Tongue (tissue), 2 donors: ENCODE results near the gene UMOD. TPM values are rescaled to one million over a fixed set of nuclear protein-coding genes. Genes with fewer than 3 reads are reported as not detected.
"Not testable (repeated sequence)": the region's sequence is repeated elsewhere in the genome, so short reads cannot be mapped to it uniquely, and the experiment has no call there.

Experiments used
- DNase-seq: peaks from one replicate; pipeline ENCODE4 v3.0.0-alpha.2; 2015
- total RNA-seq: library from RNA; depleted of rRNA; stranded (reverse); fragments of >200 nt; gene quantifications from one replicate; pipeline ENCODE4 v1.2.3, GENCODE V29; 2014

UMOD gene
- total RNA-seq, 1 donor from 2014 or later: not detected

DNA sequence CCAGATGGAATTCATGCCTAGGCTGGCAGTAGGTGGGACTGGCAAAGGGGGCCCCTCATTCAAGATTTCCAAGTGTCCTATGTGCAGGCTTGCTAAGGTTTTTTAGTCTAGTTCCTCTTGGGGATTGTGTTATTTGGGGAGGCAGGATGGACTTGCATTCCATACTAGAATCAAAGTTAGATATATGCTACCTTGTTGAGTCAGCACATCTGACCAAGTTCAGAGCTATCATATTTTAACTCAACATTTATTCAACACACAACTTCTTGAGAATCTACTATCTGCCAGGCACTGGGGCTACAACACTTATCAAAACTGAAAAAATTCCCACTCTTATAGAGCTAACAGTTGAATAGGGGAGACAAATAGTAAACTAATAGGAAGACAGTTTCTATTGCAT, 31.9 kb downstream of the UMOD start:
- no peak for DNase-seq

GRCh38 chr16:20320178-20320577, 32.3 kb downstream of the UMOD start:
- no peak for DNase-seq

DNA sequence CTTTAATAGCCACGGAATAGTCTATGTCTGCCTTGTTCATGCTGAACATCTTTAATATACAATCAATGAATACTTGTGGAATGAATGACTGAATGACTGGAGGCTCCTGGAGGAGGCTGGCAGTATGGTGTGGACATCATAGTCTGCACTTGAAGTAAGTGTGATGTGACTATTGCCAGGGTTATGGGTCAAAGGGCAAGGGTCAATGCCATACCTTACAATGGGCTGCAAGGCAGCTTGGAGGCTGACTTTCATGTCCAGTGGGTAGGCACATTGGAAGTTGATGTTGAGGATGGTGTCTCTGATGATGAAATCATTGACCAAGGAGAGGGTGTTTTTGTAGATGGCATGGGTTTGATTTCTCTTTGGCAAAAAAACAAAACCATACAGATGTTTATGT, 33.1 kb downstream of the UMOD start:
- no peak for DNase-seq

- DNase-seq: no peak
Measured at GRCh38 chr16:20318437-20318836, 34.1 kb downstream of the UMOD start.

GRCh38 chr16:20318006-20318405, 34.5 kb downstream of the UMOD start:
- no peak for DNase-seq

GRCh38 chr16:20317117-20317516, 35.4 kb downstream of the UMOD start:
- no peak for DNase-seq

DNA sequence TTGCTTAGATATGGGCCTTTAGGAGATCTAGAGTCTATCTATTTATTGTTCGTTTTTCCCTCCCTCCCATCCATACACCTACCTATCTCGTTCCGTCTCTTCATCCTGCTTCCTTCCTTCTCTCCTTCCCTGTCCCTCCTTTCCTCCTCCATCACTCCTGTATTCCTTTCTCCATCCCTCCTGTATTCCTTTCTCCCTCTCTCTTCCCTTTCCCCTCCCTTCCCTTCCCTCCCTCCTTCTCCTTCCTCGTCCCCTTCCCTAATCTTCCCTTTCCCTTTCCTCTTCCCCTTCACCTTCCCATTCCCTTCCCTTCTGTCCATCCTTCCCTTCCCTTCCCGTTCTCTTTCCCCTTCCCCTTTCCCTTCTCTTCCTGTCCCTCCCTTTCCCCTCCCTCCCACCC, 35.8 kb downstream of the UMOD start:
- no peak for DNase-seq

GRCh38 chr16:20315764-20316163, 36.8 kb downstream of the UMOD start:
- no peak for DNase-seq

DNA sequence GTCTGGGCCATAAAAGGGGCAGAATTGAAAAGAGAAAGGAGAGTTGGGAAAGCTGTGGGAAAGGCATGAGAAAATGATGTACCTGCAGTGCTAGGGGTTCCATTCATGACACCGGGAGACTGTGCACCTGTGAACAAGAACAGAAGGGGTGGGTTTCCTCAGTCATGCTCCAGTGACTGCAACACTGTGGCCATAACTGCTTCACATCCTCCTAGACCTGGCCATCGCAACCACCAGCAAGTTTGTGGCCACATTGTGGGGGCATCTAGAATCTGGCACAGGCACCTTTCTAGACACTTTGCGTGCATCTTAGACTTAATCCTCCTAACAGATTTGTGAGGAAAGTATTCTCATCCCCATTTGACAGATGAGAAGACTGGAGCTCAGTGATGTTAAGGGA, 37.9 kb downstream of the UMOD start:
- DNase-seq: no peak

DNA sequence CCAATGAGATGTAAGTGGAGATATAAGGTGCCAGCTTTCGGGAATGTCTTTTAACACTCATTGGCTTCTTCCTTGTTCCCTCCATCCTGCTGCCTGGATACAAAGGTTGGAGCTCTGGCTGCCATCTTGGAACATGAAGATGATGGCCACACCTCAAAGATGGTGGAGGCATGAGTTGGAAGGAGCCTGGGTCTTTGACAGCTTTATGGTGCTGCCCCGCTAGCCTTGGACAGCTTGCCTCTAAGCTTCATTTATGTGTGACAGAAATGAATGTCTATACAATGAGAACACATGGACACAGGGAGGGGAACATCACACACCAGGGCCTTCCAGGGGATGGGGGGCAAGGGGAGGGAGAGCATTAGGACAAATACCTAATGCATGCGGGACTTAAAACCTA, 38.8 kb downstream of the UMOD start:
- no peak for DNase-seq

- DNase-seq: not testable (repeated sequence)
Measured at GRCh38 chr16:20312536-20313095, 39.9 kb downstream of the UMOD start.

- DNase-seq: no peak
Measured at GRCh38 chr16:20311548-20311947, 41.0 kb downstream of the UMOD start.

DNA sequence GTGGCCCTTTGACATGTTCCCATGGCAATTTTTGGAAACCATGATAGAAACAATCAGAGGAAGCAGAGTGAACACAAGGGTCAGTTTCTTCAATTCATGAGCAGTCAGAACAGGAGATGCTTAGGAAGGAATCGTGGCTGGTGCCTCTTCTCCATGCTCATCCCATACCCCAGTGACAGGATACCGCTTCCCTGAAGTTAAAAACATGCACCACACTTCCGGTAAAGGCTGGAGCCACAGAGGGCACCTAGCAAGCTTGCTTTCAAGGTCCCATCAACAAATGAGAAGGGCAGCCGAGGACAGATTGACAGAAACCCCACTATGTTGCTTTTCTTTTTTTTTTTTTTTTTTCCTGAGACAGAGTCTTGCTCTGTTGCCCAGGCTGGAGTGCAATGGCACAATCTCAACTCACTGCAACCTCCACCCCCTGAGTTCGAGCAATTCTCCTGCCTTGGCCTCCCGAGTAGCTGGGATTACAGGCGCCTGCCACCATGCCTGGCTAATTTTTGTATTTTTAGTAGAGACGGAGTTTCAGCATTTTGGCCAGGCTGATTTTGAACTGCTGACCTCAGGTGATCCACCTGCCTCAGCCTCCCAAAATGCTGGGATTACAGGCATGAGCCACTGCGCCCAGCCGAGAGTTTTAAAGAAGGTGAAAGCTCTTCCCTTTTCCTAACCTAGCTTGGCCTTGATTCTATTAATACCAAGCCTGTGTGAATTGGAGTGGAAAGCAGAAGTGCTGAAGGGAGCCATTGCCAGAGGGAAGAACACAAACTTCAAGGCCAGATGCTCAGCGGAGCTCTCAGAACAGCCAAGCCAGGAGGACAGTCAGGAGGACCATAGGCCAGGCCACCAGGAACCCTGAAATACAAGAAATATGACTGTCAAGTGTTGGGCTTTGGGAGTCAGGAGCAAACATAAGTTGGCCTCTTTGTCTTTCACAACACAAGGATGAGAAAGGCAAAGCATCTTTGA, 41.8 kb downstream of the UMOD start:
- DNase-seq: no peak

- DNase-seq: no peak
Measured at GRCh38 chr16:20309786-20310185, 42.7 kb downstream of the UMOD start.

DNA sequence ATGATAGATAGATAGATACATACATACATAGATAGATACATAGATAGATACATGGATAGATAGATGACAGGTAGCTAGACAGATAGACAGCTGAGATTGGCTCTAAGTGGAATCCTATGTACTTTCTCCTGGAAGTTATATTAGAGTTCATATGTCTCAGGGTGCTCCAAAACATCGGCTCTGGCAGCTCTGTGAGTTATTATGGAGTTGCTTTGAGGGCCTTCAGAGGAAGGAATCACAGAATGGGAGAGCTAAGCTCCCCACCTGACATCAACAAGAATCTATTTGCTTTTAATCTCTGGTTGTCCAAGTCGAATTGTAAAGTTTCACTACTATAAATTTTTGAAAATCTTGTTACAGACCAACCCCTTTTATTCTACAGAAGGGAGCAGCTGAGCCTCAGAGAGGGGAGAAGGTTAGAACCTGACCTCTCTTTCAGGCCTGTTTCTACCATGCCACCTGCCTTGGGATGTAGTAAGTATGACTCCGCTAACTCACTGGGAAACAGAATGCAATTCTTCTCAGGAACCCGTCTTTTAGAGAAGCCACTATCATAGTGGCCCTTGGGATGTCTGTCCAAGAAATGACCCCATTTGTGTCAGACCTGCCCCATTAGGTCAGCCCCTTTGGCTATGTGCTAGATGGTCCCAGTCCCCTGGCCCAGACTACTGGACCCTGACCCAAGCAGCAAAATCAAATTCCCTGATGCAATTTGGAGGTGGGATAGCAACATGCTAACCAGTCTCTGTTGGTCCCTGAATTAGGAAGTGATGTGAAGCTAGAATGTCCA, 43.5 kb downstream of the UMOD start:
- DNase-seq: no peak

GRCh38 chr16:20308266-20308665, 44.2 kb downstream of the UMOD start:
- DNase-seq: no peak

- no peak for DNase-seq
Measured at GRCh38 chr16:20307791-20308190, 44.7 kb downstream of the UMOD start.

- no peak for DNase-seq
Measured at GRCh38 chr16:20307240-20307671, 45.3 kb downstream of the UMOD start.

GRCh38 chr16:20306401-20306800, 46.1 kb downstream of the UMOD start:
- no peak for DNase-seq

GRCh38 chr16:20303012-20303411, 49.5 kb downstream of the UMOD start:
- no peak for DNase-seq

GRCh38 chr16:20302389-20302788, 50.1 kb downstream of the UMOD start:
- DNase-seq: no peak

DNA sequence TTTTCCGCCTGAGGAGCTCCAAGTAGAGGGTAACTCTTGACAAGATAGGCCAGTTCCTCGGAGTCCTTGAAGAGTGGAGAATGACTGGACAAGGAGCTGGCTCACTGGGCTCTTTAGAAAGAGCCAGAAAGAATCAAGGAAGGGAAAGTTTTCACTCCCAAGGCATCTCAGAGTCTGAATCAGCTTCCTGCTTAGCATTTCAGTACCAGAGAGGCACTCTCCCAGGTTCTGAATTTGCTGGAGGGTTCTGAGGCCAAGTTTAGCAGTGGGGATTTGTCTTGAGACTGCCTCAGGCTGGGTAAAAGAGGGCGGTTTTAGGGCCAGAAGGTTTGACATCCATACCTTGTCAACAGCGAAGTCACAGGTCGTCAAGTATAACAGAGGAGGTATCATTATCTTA, 50.7 kb downstream of the UMOD start:
- no peak for DNase-seq
